ENCODE results near the gene PIP4K2C.

DNA sequence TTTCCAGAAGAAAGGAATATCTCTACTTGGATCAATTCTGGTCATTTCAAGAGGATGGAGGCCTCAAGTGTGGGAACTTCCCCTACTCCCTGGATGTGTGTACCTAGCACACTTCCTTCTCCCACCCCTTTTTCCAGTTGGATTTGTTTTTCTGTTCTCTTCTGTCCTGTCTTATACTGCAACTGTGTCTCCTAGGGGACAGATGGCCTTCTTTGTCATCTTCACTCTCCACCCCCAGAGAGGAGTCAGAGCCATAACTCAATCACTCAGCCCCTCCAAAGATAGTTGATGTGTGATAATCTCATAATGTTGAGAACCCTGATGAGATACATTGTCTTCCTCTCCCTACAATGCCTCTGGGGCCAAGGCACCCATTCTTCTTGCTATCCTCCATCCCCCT is 11.6 kb downstream of the PIP4K2C start:
- TF ChIP-seq, protein P1, sequence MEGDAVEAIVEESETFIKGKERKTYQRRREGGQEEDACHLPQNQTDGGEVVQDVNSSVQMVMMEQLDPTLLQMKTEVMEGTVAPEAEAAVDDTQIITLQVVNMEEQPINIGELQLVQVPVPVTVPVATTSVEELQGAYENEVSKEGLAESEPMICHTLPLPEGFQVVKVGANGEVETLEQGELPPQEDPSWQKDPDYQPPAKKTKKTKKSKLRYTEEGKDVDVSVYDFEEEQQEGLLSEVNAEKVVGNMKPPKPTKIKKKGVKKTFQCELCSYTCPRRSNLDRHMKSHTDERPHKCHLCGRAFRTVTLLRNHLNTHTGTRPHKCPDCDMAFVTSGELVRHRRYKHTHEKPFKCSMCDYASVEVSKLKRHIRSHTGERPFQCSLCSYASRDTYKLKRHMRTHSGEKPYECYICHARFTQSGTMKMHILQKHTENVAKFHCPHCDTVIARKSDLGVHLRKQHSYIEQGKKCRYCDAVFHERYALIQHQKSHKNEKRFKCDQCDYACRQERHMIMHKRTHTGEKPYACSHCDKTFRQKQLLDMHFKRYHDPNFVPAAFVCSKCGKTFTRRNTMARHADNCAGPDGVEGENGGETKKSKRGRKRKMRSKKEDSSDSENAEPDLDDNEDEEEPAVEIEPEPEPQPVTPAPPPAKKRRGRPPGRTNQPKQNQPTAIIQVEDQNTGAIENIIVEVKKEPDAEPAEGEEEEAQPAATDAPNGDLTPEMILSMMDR (IDR thresholded peaks at IDR 0.05): no peak
- no peak for TF ChIP-seq POLR2A (IDR thresholded peaks at IDR 0.05)
